CD4-positive, alpha-beta T cell treated with Interleukin-10 for 1 hour (primary cell): ENCODE data around the gene ACSL1.
A peak's percentile ranks its signal among the peaks of the same experiment; 100 is the strongest.

Experiments
- DNase-seq: peaks from one replicate; pipeline ENCODE4 v3.0.0-alpha.2; 2020

Gene ACSL1

GRCh38 chr4:184706453-184706852 is 119.3 kb downstream of the ACSL1 start:
- no peak for DNase-seq

GRCh38 chr4:184705692-184706091 is 120.1 kb downstream of the ACSL1 start:
- DNase-seq = peak; percentile 23
